ENCODE measurements around the gene WNK3. TPM values are rescaled to one million over a fixed set of nuclear protein-coding genes. Genes with fewer than 3 reads are reported as not detected.
"Not testable (repeated sequence)": the region's sequence is repeated elsewhere in the genome, so short reads cannot be mapped to it uniquely, and the experiment has no call there.

Gene WNK3
- total RNA-seq, result under 1 TPM; 0.13 to 0.50 TPM

GRCh38 chrX:54357414-54358377 is at the start of gene WNK3:
Gene WNK3, minus strand, starts transcription at chrX:54358046.
- Mint-ChIP-seq H3K9me3 (no peaks in the 10 kb centered on the region), H3K4me3 (peak within 1 kb of the TSS; percentile 61), H3K27me3 (peaks cover 43% of the 10 kb centered on the region), H3K4me1 (peaks cover 19% of the 10 kb centered on the region), H3K36me3 (ENCODE audit: low read depth) (no peaks in the 10 kb centered on the region), H3K27ac (no peak within 1 kb of the TSS)
- ChIA-PET CTCF (no interaction called here), POLR2A (no interaction called here)
- peak; percentile 16 for DNase-seq

GRCh38 chrX:54407266-54407665 is 49.4 kb upstream of the WNK3 start:
- Mint-ChIP-seq H3K9me3 (no peaks in the 10 kb centered on the region), H3K4me3 (no peak overlapping the region), H3K27ac (no peak overlapping the region), H3K27me3 (peaks cover 28% of the 10 kb centered on the region), H3K4me1 (peaks cover 8% of the 10 kb centered on the region), H3K36me3 (ENCODE audit: low read depth) (no peaks in the 10 kb centered on the region)
- DNase-seq, result no peak
- ChIA-PET POLR2A (no interaction called here), CTCF (no interaction called here)

DNA sequence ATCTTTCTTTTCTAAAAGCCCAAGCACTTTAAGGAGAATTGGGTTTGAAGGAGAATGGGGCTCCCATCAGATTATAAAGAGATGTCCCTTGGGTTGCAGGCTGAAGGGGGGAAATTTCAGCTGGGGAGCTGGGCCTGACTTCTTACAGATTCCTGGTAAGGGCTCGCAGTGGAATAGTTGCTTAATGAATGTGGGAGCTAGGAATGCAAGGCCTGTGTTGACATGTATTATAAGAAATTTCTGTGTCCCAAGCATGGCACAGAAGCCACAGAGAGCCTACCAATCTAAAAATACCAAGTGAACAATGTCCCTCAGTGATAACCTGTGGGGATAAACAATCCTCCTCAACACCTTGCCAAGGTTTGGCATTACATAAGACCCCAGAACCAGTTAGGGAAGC is 39.3 kb upstream of the WNK3 start:
- Mint-ChIP-seq H3K27ac (no peak overlapping the region), H3K27me3 (peaks cover 6% of the 10 kb centered on the region), H3K4me3 (no peak overlapping the region), H3K36me3 (ENCODE audit: low read depth) (no peaks in the 10 kb centered on the region), H3K9me3 (no peaks in the 10 kb centered on the region), H3K4me1 (no peaks in the 10 kb centered on the region)
- DNase-seq, result no peak
- POLR2A ChIA-PET, result no interaction called here
- CTCF ChIA-PET, result no interaction called here

GRCh38 chrX:54386314-54386713 is 28.5 kb upstream of the WNK3 start:
- no peaks in the 10 kb centered on the region for H3K9me3 Mint-ChIP-seq
- no peak overlapping the region for H3K27ac Mint-ChIP-seq
- no peak for DNase-seq
- no peaks in the 10 kb centered on the region for H3K4me1 Mint-ChIP-seq
- ChIA-PET CTCF (no interaction called here), POLR2A (no interaction called here)
- H3K4me3 Mint-ChIP-seq, result no peak overlapping the region
- no peaks in the 10 kb centered on the region for H3K27me3 Mint-ChIP-seq
- H3K36me3 Mint-ChIP-seq (ENCODE audit: low read depth), result no peaks in the 10 kb centered on the region

GRCh38 chrX:54384661-54385060 is 26.8 kb upstream of the WNK3 start:
- CTCF ChIA-PET; H3K36me3 Mint-ChIP-seq (ENCODE audit: low read depth); H3K27me3 Mint-ChIP-seq; H3K4me3 Mint-ChIP-seq; DNase-seq; POLR2A ChIA-PET; H3K9me3 Mint-ChIP-seq; H3K27ac Mint-ChIP-seq; H3K4me1 Mint-ChIP-seq: not testable (repeated sequence)

GRCh38 chrX:54359408-54359807 is 1.6 kb upstream of the WNK3 start:
- Mint-ChIP-seq H3K36me3 (ENCODE audit: low read depth) (no peaks in the 10 kb centered on the region), H3K4me3 (peak overlapping the region; percentile 17), H3K9me3 (no peaks in the 10 kb centered on the region), H3K27me3 (peaks cover 43% of the 10 kb centered on the region), H3K27ac (no peak overlapping the region), H3K4me1 (peaks cover 19% of the 10 kb centered on the region)
- CTCF ChIA-PET, result no interaction called here
- no peak for DNase-seq
- POLR2A ChIA-PET, result no interaction called here

DNA sequence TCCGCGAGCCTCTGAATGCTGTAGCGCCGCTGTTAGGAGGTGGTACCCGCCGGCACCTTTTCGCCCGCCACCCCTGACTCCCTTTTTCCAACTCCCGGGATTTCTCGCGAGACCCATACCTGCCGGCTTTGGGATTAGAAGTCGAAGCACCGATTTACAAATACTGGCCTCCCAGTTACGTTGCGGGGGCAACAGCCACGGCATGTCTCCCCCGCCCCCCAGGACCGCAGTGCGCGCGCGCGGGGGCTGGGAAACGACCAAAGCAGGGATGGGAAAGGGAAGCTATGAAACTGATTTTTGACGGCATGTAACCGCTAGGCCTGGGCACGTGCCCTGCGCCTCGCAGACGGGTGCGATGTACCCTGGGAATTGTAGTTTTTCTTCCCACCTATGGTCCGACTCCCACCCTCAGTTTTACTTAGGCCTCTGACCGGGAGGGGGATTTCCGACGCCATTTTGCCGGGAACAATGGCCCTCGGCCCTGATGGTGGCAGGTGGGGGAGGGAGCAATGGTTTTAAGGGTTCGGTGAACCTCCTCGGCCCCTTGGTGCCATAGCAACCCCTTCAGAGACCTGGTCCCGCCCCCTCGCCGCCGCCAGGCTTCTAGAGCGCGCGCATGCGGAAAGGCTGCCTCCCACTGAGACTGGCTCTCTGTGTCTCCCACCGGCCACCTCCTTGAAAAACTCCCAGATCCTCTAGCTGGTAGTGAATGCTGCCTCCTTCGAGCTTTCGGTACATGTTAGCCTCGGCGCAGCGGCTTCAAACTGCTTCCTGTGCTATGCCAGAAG is 772 bp upstream of the WNK3 start:
- POLR2A ChIA-PET, result no interaction called here
- Mint-ChIP-seq H3K9me3 (no peaks in the 10 kb centered on the region), H3K27ac (no peak overlapping the region), H3K36me3 (ENCODE audit: low read depth) (no peaks in the 10 kb centered on the region), H3K4me3 (peak overlapping the region; percentile 61), H3K27me3 (peaks cover 43% of the 10 kb centered on the region), H3K4me1 (peaks cover 19% of the 10 kb centered on the region)
- CTCF ChIA-PET, result no interaction called here
- DNase-seq, result peak; percentile 21

GRCh38 chrX:54352677-54353076 is 5.2 kb downstream of the WNK3 start:
- Mint-ChIP-seq H3K4me3 (no peak overlapping the region), H3K4me1 (peaks cover 10% of the 10 kb centered on the region), H3K9me3 (no peaks in the 10 kb centered on the region), H3K27me3 (peaks cover 19% of the 10 kb centered on the region), H3K36me3 (ENCODE audit: low read depth) (no peaks in the 10 kb centered on the region), H3K27ac (no peak overlapping the region)
- POLR2A ChIA-PET, result no interaction called here
- CTCF ChIA-PET, result no interaction called here
- DNase-seq, result no peak

DNA sequence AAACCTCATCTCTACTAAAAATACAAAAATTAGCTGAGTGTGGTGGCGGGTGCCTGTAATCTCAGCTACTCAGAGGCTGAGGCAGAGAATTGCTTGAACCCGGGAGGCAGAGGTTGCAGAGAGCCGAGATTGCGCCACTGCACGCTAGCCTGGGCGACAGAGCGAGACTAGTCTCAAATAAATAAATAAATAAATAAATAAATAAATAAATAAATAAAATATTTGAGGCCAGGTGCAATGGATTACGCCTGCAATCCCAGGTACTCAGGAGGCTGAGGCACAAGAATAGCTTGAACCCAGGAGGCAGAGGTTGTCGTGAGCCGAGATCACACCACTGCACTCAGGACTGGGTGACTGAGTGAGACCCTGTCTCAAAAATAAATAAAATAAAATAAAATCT is 20.5 kb downstream of the WNK3 start:
- POLR2A ChIA-PET; H3K4me1 Mint-ChIP-seq; H3K27ac Mint-ChIP-seq; H3K4me3 Mint-ChIP-seq; CTCF ChIA-PET; H3K9me3 Mint-ChIP-seq; H3K27me3 Mint-ChIP-seq; DNase-seq; H3K36me3 Mint-ChIP-seq (ENCODE audit: low read depth): not testable (repeated sequence)

DNA sequence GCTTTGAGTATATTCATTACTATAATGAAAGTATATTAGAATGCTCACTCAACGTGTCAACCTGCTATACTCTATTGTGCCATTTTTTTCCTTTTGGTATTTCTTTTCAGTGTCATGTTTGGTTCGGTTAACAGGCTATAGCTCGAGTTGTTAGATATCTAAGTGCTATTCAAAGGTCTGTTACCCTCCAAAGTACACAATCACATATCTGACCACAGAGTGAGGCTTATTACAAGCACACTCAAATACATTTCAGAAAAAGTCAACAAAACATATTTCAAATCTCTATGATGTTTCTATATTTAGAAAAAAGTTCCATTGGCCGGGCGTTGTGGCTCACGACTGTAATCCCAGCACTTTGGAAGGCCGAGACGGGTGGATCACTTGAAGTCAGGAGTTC is 32.8 kb downstream of the WNK3 start:
- DNase-seq, result no peak
- Mint-ChIP-seq H3K27me3 (peaks cover 2% of the 10 kb centered on the region), H3K4me1 (no peaks in the 10 kb centered on the region), H3K4me3 (no peak overlapping the region), H3K27ac (no peak overlapping the region), H3K9me3 (no peaks in the 10 kb centered on the region), H3K36me3 (ENCODE audit: low read depth) (no peaks in the 10 kb centered on the region)
- ChIA-PET CTCF (no interaction called here), POLR2A (no interaction called here)

GRCh38 chrX:54320067-54320466 is 37.8 kb downstream of the WNK3 start:
- Mint-ChIP-seq H3K36me3 (ENCODE audit: low read depth) (no peaks in the 10 kb centered on the region), H3K4me3 (no peak overlapping the region), H3K4me1 (no peaks in the 10 kb centered on the region), H3K9me3 (no peaks in the 10 kb centered on the region), H3K27me3 (peaks cover 2% of the 10 kb centered on the region), H3K27ac (no peak overlapping the region)
- ChIA-PET POLR2A (interaction anchor here (0.6 kb wide), 1 partner anchor 671 kb away, joined by 3 read pairs; no protein-coding TSS in a partner anchor), CTCF (interaction anchor here (0.6 kb wide), 1 partner anchor 25 kb away, joined by 3 read pairs; no protein-coding TSS in a partner anchor)
- DNase-seq, result no peak

GRCh38 chrX:54306379-54306778 is 51.5 kb downstream of the WNK3 start:
- ChIA-PET CTCF (no interaction called here), POLR2A (no interaction called here)
- Mint-ChIP-seq H3K36me3 (ENCODE audit: low read depth) (no peaks in the 10 kb centered on the region), H3K27ac (no peak overlapping the region), H3K4me1 (no peaks in the 10 kb centered on the region), H3K9me3 (no peaks in the 10 kb centered on the region), H3K27me3 (peaks cover 2% of the 10 kb centered on the region), H3K4me3 (no peak overlapping the region)
- DNase-seq, result no peak

- no peaks in the 10 kb centered on the region for H3K36me3 Mint-ChIP-seq (ENCODE audit: low read depth)
- no peak overlapping the region for H3K4me3 Mint-ChIP-seq
- H3K9me3 Mint-ChIP-seq, result no peaks in the 10 kb centered on the region
- DNase-seq, result no peak
- CTCF ChIA-PET, result no interaction called here
- no peak overlapping the region for H3K27ac Mint-ChIP-seq
- H3K4me1 Mint-ChIP-seq, result no peaks in the 10 kb centered on the region
- POLR2A ChIA-PET, result no interaction called here
- peaks cover 2% of the 10 kb centered on the region for H3K27me3 Mint-ChIP-seq
Measured at GRCh38 chrX:54301516-54301915, 56.3 kb downstream of the WNK3 start.
